ENCODE results near the gene MED13L.

The MED13L gene

DNA sequence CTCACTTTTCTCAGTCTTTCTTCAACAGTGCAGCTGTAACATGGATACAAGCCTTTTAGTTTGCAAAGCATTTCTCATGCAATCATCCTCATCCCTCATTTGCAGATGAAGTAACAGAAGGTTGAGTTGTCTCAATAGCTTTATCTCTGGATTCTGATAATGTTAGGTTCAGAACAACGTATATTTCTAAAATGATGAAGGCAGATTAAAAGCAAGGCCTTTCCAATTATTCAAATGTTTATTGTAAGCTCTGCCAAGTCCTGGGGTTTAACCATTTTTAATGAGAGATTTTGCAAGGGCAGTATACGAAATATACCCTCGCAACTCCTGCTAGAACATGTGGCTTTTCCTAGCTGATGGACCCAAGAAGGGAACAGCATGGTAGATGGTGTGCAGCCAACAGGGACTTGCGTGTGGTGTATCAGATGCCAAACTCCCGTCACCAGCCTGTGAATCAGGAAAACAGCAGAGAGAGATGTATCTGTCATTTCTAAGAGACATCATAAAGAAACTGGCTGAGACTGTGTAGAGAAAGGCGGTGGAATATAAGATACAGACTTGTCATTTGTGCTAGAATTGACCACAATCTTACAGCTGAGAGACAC, 319.7 kb downstream of the MED13L start:
- Histone ChIP-seq H3K36me3 (ENCODE audit: control insufficient read depth in 1 of 2, insufficient read depth in 2 of 2, low read length in 2 of 2) (peaks cover 28 to 31% of the 10 kb centered on the region in 2 donors), H3K4me3 (ENCODE audit: low read depth in 1 of 2, low read length in 2 of 2) (no peak overlapping the region), H3K27ac (ENCODE audit: low read length) (no peak overlapping the region), H3K4me1 (ENCODE audit: control insufficient read depth in 1 of 2, insufficient read depth in 2 of 2, low read length in 2 of 2) (peaks cover 0 to 4% of the 10 kb centered on the region in 2 donors), H3K9me3 (ENCODE audit: control insufficient read depth in 1 of 2, low read length in 2 of 2) (no peaks in the 10 kb centered on the region), H3K27me3 (ENCODE audit: low read depth, low read length) (no peaks in the 10 kb centered on the region)

DNA sequence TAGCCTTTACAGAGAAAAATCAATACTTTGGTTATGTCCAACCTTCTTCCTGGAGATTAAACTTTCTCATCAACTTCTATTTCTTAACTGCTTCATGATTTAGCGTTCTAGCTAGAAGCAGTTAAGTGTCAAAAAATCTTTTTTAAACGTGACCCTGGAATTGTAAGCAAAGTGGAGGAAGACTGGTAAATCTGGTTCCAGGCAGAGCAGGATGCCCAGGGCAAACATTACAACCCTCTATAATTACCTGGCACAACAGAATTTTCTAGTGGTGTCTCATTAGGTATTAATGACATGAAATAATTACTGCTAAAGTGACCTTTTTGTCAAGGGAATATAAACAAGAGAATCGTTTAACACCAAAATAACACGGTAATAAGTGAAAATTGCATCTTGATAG, 320.8 kb downstream of the MED13L start:
- H3K27ac ChIP-seq (ENCODE audit: low read length) = no peak overlapping the region
- peaks cover 28 to 29% of the 10 kb centered on the region in 2 donors for H3K36me3 ChIP-seq (ENCODE audit: control insufficient read depth in 1 of 2, insufficient read depth in 2 of 2, low read length in 2 of 2)
- H3K4me1 ChIP-seq (ENCODE audit: control insufficient read depth in 1 of 2, insufficient read depth in 2 of 2, low read length in 2 of 2) = peaks cover 0 to 4% of the 10 kb centered on the region in 2 donors
- no peak overlapping the region for H3K4me3 ChIP-seq (ENCODE audit: low read depth in 1 of 2, low read length in 2 of 2)
- H3K27me3 ChIP-seq (ENCODE audit: low read depth, low read length) = no peaks in the 10 kb centered on the region
- no peaks in the 10 kb centered on the region for H3K9me3 ChIP-seq (ENCODE audit: control insufficient read depth in 1 of 2, low read length in 2 of 2)

DNA sequence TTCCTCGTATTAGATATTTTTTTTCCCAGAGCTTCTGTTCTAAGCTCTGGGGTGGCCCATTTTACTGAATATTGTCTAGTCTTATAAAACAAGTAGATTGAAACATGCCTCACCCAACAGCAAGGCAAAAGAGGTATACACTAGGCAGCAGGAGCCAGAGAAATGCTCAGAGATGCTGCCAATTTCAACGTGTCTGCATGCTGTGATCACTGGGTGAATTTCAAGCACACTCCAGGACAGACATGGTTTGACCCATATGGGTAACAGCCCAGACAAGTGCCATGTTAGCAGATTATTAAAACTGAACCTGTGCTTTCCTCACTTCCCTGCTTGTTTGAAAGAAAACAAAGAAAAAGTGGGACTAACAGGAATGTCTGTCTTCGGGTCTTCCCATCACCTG, 321.3 kb downstream of the MED13L start:
- Histone ChIP-seq H3K4me3 (ENCODE audit: low read depth in 1 of 2, low read length in 2 of 2) (no peak overlapping the region), H3K27me3 (ENCODE audit: low read depth, low read length) (no peaks in the 10 kb centered on the region), H3K36me3 (ENCODE audit: control insufficient read depth in 1 of 2, insufficient read depth in 2 of 2, low read length in 2 of 2) (peaks cover 25% of the 10 kb centered on the region in 2 donors), H3K4me1 (ENCODE audit: control insufficient read depth in 1 of 2, insufficient read depth in 2 of 2, low read length in 2 of 2) (peaks cover 0 to 4% of the 10 kb centered on the region in 2 donors), H3K27ac (ENCODE audit: low read length) (no peak overlapping the region), H3K9me3 (ENCODE audit: control insufficient read depth in 1 of 2, low read length in 2 of 2) (no peaks in the 10 kb centered on the region)

DNA sequence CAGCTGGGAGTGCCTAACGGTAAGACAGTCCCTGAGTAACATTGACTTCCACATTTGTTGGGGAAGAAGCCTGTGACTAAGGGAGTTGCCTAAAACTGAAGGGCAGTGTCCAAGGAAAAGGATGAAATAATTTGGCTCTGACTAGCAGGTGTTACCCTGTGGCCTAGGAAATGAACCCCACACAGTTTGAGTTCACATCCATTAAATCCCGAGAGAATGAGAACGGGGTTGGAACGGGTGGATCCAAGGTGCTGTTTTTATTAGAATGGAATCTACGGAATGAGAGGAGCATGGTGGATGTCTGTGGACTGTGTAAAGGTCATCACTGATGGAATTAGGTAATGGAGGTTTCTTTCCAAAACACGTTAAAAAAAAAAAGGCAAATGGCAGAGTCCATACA, 324.0 kb downstream of the MED13L start:
- no peak overlapping the region for H3K27ac ChIP-seq (ENCODE audit: low read length)
- H3K4me3 ChIP-seq (ENCODE audit: low read depth in 1 of 2, low read length in 2 of 2) = no peak overlapping the region
- H3K36me3 ChIP-seq (ENCODE audit: control insufficient read depth in 1 of 2, insufficient read depth in 2 of 2, low read length in 2 of 2) = peaks cover 10 to 19% of the 10 kb centered on the region in 2 donors
- no peaks in the 10 kb centered on the region for H3K27me3 ChIP-seq (ENCODE audit: low read depth, low read length)
- H3K9me3 ChIP-seq (ENCODE audit: control insufficient read depth in 1 of 2, low read length in 2 of 2) = no peaks in the 10 kb centered on the region
- peaks cover 0 to 4% of the 10 kb centered on the region in 2 donors for H3K4me1 ChIP-seq (ENCODE audit: control insufficient read depth in 1 of 2, insufficient read depth in 2 of 2, low read length in 2 of 2)

DNA sequence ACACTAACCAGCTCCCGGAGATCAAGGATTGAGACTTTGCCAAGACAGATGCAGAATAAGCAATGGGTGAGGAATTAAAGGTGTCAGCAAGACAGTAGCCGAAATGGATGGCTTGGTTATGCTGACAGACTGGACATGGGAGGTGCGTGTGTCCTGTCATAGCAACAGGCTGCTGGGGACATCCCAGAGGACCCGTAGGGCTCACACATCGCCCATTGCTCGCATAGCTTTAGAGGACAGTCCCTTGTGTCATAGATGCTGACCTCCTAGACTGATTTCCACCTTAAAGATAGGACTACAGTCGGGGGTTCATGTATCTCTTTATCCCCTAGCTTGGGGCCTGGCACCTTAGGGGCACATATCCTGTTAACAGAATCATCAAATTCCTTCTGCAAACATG, 324.5 kb downstream of the MED13L start:
- Histone ChIP-seq H3K27ac (ENCODE audit: low read length) (no peak overlapping the region), H3K4me3 (ENCODE audit: low read depth in 1 of 2, low read length in 2 of 2) (no peak overlapping the region), H3K4me1 (ENCODE audit: control insufficient read depth in 1 of 2, insufficient read depth in 2 of 2, low read length in 2 of 2) (peaks cover 0 to 4% of the 10 kb centered on the region in 2 donors), H3K9me3 (ENCODE audit: control insufficient read depth in 1 of 2, low read length in 2 of 2) (no peaks in the 10 kb centered on the region), H3K27me3 (ENCODE audit: low read depth, low read length) (no peaks in the 10 kb centered on the region), H3K36me3 (ENCODE audit: control insufficient read depth in 1 of 2, insufficient read depth in 2 of 2, low read length in 2 of 2) (peaks cover 5 to 14% of the 10 kb centered on the region in 2 donors)

DNA sequence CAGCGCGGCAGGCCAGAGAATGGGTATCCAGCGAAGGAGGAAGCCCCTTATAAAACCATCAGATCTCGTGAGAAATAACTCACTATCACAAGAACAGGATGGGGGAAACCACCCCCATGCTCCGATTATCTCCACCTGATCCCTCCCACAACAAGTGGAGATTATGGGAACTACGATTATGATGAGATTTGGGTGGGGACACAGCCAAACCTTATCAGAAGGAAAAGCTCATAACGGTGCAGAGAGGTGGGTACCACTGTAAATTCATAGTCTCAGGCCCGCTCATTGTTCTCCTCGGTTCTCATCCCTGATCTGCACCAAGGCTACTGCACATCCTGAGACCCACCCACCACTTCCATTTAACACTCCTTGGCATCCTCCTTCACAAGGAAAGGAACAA, 326.5 kb downstream of the MED13L start:
- Histone ChIP-seq H3K4me1 (ENCODE audit: control insufficient read depth in 1 of 2, insufficient read depth in 2 of 2, low read length in 2 of 2) (peaks cover 0 to 4% of the 10 kb centered on the region in 2 donors), H3K27me3 (ENCODE audit: low read depth, low read length) (no peaks in the 10 kb centered on the region), H3K9me3 (ENCODE audit: control insufficient read depth in 1 of 2, low read length in 2 of 2) (no peaks in the 10 kb centered on the region)

DNA sequence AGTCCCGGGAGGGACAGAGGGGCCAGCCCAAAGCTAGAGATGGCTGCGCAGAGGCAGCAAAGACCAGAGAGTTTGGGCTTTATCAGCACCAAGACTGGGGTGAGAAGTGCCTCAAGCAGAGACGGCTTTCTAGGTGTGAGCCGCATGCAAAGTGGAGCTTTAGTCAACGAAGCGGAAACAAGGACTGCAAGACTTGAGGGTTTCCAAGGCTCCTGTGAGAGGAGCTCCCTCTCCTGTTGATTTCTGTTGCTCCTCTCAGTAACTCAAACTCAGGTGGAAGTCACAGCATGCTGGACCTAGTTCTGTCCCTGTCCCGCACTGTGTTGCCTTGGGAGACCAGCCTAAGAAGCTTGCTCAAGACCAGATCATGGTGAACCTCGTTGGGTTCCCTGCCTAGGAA, 327.8 kb downstream of the MED13L start:
- Histone ChIP-seq H3K4me1 (ENCODE audit: control insufficient read depth in 1 of 2, insufficient read depth in 2 of 2, low read length in 2 of 2) (peaks cover 0 to 4% of the 10 kb centered on the region in 2 donors), H3K36me3 (ENCODE audit: control insufficient read depth in 1 of 2, insufficient read depth in 2 of 2, low read length in 2 of 2) (peaks cover 0 to 10% of the 10 kb centered on the region in 2 donors), H3K9me3 (ENCODE audit: control insufficient read depth in 1 of 2, low read length in 2 of 2) (no peaks in the 10 kb centered on the region), H3K27ac (ENCODE audit: low read length) (no peak overlapping the region), H3K4me3 (ENCODE audit: low read depth in 1 of 2, low read length in 2 of 2) (no peak overlapping the region), H3K27me3 (ENCODE audit: low read depth, low read length) (no peaks in the 10 kb centered on the region)

More for the DNA sequence above, 326.5 kb downstream of the MED13L start:
- peaks cover 0 to 10% of the 10 kb centered on the region in 2 donors for H3K36me3 ChIP-seq (ENCODE audit: control insufficient read depth in 1 of 2, insufficient read depth in 2 of 2, low read length in 2 of 2)
- H3K4me3 ChIP-seq (ENCODE audit: low read depth in 1 of 2, low read length in 2 of 2) = no peak overlapping the region
- no peak overlapping the region for H3K27ac ChIP-seq (ENCODE audit: low read length)

DNA sequence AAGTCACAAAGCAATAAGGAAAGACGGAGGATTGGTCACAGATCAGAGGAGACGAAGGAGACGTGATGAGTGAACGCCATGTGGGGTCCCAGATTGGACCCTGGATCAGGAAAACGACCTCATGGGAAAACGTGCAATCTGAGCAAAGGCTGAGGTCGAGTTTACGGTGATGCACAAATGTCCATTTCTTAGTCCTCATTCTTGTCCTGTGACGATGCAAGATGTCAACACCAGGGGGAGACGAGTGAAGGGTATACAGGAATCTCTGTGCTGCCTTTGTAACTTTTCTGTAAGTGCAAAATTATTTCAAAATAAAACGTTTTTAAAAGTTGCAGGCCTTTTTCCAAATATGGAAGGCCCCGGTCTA, 329.8 kb downstream of the MED13L start:
- Histone ChIP-seq H3K4me1 (ENCODE audit: control insufficient read depth in 1 of 2, insufficient read depth in 2 of 2, low read length in 2 of 2) (peaks cover 0 to 5% of the 10 kb centered on the region in 2 donors), H3K36me3 (ENCODE audit: control insufficient read depth in 1 of 2, insufficient read depth in 2 of 2, low read length in 2 of 2) (peaks cover 0 to 10% of the 10 kb centered on the region in 2 donors), H3K27ac (ENCODE audit: low read length) (no peak overlapping the region), H3K27me3 (ENCODE audit: low read depth, low read length) (no peaks in the 10 kb centered on the region), H3K4me3 (ENCODE audit: low read depth in 1 of 2, low read length in 2 of 2) (no peak overlapping the region), H3K9me3 (ENCODE audit: control insufficient read depth in 1 of 2, low read length in 2 of 2) (no peaks in the 10 kb centered on the region)

DNA sequence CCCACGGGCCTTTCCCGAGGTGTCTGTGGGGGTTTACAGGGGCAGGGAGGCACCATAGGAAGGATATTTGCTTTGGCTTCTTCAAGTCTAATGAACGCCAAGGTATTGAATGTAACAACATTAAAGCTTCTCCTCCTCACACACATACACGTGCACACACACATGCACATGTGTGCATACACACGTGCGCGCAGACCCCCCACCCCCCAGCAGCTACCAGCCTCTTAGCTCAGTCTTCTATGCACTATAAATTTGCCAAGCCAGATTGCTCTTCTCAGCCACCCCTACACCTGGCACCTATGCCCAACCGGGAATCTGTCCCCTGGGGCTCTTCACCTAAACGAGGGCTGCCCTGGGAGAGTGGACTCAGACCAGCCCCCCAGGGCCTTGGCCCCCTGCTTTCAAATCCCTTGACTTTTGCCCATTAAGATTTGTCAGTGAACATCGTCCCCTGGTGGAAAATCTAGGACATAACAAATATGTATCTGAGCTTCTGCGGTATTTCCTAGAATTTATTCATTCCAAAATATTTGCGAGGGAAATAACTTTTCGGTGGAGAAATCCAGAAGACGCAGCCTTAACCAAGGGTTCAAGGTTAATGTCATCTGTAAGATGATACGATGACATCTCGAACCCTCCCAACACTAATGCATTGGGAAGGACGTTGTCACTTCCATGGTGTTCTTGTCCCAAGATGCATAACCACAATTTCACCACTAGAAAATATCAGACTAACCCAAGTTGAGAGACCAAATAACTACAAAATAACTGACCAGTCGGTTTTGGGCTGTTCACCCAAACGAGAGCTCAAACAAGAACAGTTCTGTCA, 330.4 kb downstream of the MED13L start:
- H3K27ac ChIP-seq (ENCODE audit: low read length) = no peak overlapping the region
- H3K9me3 ChIP-seq (ENCODE audit: control insufficient read depth in 1 of 2, low read length in 2 of 2) = no peaks in the 10 kb centered on the region
- H3K4me3 ChIP-seq (ENCODE audit: low read depth in 1 of 2, low read length in 2 of 2) = no peak overlapping the region
- H3K4me1 ChIP-seq (ENCODE audit: control insufficient read depth in 1 of 2, insufficient read depth in 2 of 2, low read length in 2 of 2) = peaks cover 0 to 5% of the 10 kb centered on the region in 2 donors
- H3K27me3 ChIP-seq (ENCODE audit: low read depth, low read length) = no peaks in the 10 kb centered on the region
- peaks cover 0 to 10% of the 10 kb centered on the region in 2 donors for H3K36me3 ChIP-seq (ENCODE audit: control insufficient read depth in 1 of 2, insufficient read depth in 2 of 2, low read length in 2 of 2)

DNA sequence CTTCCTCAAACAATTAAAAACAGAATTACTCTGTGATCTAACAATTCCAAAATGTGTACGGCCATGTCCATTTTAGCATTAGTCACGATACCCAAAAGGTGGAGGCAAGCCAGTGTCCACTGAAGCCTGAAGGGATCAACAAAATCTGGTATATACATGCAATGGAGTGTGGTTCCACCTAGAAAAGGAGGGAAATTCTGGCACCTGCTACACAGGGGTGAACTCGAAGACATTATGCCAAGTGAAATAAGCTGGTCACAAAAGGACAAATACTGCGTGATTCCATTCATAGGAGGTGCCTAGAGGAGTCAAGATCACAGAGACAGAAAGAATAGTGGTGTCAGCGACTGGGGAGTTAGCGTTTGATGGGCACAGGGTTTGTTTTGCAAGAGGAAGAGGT, 331.4 kb downstream of the MED13L start:
- H3K9me3 ChIP-seq (ENCODE audit: control insufficient read depth in 1 of 2, low read length in 2 of 2) = no peaks in the 10 kb centered on the region
- H3K36me3 ChIP-seq (ENCODE audit: control insufficient read depth in 1 of 2, insufficient read depth in 2 of 2, low read length in 2 of 2) = peaks cover 0 to 10% of the 10 kb centered on the region in 2 donors
- no peak overlapping the region for H3K27ac ChIP-seq (ENCODE audit: low read length)
- peaks cover 0 to 5% of the 10 kb centered on the region in 2 donors for H3K4me1 ChIP-seq (ENCODE audit: control insufficient read depth in 1 of 2, insufficient read depth in 2 of 2, low read length in 2 of 2)
- H3K4me3 ChIP-seq (ENCODE audit: low read depth in 1 of 2, low read length in 2 of 2) = no peak overlapping the region
- no peaks in the 10 kb centered on the region for H3K27me3 ChIP-seq (ENCODE audit: low read depth, low read length)

DNA sequence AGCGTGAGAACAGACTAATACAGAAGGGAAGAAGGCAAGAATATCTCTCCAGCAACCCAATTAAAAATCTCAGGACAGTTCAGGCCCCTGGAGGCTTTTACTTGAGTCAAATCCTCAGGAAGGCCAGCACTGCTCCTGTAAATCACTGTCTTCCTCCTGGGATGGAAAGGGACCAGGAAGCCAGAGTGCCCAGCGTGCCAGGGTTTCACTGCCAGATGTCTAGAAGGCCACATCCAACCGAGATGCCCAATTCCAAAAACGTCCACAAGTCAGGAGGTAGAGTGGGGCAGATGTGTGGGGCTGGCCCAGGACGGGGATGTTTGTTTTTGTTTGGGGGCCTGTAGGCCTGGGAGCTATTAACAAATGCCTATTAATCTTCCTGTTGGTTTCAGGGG, 332.0 kb downstream of the MED13L start:
- H3K27ac ChIP-seq (ENCODE audit: low read length) = no peak overlapping the region
- H3K9me3 ChIP-seq (ENCODE audit: control insufficient read depth in 1 of 2, low read length in 2 of 2) = no peaks in the 10 kb centered on the region
- H3K4me3 ChIP-seq (ENCODE audit: low read depth in 1 of 2, low read length in 2 of 2) = no peak overlapping the region
- H3K36me3 ChIP-seq (ENCODE audit: control insufficient read depth in 1 of 2, insufficient read depth in 2 of 2, low read length in 2 of 2) = peaks cover 0 to 7% of the 10 kb centered on the region in 2 donors
- H3K27me3 ChIP-seq (ENCODE audit: low read depth, low read length) = no peaks in the 10 kb centered on the region
- H3K4me1 ChIP-seq (ENCODE audit: control insufficient read depth in 1 of 2, insufficient read depth in 2 of 2, low read length in 2 of 2) = peaks cover 0 to 5% of the 10 kb centered on the region in 2 donors

Data from muscle layer of duodenum (tissue), 2 donors.